SH-SY5Y (cell line): ENCODE results near the gene RRAGD.

Experiments used
- GATA2 ChIP-seq: IDR thresholded peaks from 2 replicates; pipeline ENCODE4 v1.6.1; 2011; ENCODE audit warnings: mild to moderate bottlenecking, low read depth, low read length
- GATA3 ChIP-seq: IDR thresholded peaks from 2 replicates; pipeline ENCODE4 v1.6.1; 2011; ENCODE audit warnings: low read depth, mild to moderate bottlenecking, low read length, moderate library complexity

Gene RRAGD

DNA sequence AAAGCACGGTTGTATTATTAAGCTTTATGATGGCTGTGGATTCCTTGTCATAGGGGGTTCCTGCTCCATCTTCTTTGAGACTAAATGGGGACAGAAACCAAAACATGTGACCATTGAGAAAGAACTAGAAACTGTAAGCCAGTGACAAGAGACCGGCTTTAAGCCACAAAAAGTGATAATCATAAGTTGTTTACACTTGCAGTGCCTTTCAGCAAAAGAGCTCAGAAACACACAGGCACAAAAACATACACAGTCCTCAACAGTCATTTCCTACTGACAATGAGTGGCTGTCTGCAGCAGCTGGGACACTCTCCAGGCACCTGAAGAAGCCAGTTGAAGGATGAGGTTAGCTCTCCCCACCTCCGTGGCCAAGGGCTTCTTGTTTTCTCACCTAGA, 39.6 kb downstream of the RRAGD start:
- TF ChIP-seq GATA3 = no peak
- TF ChIP-seq GATA2 = no peak

DNA sequence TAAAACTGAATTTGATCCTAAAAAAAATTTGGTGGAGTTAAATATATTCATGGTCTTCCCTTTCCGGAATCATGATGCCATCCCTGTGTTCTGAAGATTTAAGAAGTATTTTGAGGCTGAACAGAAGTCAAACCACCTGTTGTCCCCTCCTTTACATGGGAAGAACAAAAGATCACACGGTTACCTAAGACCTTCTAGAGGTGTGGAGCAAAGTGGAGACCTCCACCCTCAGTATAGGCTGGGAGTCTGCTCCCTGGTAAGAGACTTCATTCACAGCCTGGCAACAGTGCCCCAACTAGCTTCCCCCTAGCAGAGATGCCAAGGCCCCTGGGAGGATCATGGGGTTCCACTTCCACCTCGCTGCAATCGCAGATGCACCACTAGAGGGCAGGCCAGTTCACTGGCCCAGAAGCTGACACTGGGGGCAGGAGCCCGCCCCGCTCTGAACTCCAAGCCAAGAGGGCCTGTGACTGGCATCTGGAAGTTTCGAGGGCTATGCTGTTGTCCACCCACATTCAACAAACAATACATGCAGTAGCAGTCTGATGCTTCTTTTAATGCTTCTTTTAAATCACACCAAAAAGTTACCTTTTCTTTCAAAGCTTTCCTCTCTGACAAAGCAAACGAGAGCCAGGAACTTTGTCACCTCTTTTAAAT, 40.1 kb downstream of the RRAGD start:
- TF ChIP-seq GATA3 (no peak), GATA2 (no peak)

- TF ChIP-seq GATA2 = no peak
- no peak for TF ChIP-seq GATA3
Measured at GRCh38 chr6:89368999-89369398, 43.1 kb downstream of the RRAGD start.

GRCh38 chr6:89368107-89368506, 44.0 kb downstream of the RRAGD start:
- no peak for TF ChIP-seq GATA2
- TF ChIP-seq GATA3 = no peak

- TF ChIP-seq GATA3 = no peak
- TF ChIP-seq GATA2 = no peak
Measured at GRCh38 chr6:89364586-89364985, 47.5 kb downstream of the RRAGD start.

DNA sequence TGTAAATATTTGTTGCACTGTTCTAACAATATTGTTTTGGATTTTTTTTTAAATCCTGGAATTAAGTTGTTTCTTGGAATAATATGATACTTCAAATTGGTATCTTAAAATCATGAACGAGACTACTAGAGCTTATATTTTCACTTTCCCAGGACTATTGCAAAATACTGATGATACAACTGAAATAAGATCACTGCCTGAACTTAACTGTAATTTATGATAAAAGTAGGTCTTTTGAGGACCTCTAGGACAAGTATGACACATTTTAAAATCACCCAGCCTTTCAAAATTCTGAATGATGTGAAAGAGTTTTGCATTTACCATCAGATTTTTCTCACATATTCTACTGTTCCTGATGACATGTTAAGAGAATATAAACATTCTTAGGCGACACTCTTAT, 50.9 kb downstream of the RRAGD start:
- TF ChIP-seq GATA2 (no peak), GATA3 (no peak)

DNA sequence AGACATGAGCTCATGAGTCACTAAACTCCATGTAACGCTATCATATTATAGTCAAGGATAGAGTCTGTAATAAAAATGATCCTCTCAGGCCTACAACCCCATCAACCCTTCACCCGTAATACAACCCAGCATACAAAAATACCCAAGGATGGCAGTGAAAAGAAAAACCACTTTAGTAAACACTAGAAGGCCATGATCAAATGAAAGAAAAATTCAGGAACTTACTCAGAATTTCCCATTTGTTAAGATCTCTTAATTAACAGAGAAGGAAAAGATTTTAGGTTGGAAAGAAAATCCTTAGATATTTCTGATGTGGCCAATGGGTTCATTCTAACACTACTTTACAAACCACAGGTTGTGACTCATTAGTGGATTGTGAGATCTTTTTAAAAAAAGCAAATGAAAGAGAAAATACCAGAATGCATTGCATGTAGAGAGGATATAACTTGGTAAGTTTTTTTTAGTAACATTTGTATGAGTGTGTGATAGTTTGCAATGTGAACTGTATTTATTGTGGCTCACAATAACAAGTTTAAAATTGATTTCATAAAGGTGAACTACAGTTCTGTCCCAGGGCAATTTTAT, 51.6 kb downstream of the RRAGD start:
- no peak for TF ChIP-seq GATA2

DNA sequence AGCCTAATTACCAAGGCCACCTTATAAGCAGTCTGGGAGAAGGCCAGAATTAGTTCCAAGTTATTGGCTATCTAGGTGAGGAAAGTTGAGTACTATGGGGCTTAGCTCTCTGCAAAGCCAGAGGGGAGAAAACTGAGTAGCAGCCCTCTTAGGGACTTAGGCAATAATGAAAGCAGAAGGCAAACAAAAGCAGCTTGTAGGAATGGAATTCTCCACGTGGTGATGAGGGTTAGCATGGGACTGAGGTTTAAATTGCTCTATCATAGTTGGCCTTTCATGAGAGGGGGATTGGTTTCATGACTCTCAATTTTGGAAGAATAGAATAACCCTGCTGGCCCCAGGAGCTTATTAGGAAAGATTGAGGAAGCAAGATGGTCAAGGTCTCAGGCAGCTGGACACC, 52.5 kb downstream of the RRAGD start:
- TF ChIP-seq GATA2 (no peak), GATA3 (no peak)

DNA sequence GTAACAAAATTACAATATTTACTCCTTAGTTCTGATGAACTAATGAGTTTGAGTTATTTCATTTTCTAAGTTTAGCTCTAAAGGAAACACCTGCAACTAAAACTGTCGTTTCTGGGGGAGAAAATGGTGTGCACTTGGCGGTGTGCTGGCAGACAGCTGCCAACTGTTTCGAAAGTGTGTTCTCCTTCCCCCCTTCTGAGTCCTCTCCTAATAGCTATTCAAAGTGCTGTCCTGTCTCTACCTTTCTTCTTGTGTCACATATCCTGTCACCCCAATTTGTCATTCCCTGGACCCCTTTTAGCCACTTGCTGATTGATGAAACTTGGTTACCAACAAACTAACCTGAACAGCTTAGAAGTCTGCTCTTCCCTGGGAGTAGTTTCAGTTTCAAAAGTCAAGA, 54.7 kb downstream of the RRAGD start:
- TF ChIP-seq GATA3 = no peak
- TF ChIP-seq GATA2 = no peak

DNA sequence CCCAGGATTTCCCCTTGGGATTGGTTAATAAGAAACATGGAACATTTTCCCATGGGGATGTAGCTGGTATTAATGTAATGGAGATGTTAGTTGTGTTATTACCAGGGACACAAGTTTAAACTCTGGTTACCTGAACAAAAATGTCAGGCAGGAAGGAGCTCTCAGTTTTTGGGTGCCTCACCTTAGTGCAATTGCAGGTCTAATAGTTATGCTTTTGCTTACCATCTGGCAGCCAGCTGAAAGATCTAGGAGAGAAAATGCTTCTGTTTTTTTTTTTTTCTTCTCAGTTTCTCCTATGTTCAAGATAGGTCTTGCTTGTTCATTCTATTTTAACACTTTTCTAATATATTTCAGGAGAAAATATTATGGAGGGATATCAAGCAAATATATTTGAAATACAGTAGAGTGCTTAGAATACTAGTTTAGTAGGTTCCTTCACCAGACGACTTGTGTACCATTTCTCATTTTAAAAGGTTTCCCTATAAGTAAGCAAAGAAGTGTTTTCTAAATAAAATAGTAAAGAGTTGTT, 55.4 kb downstream of the RRAGD start:
- TF ChIP-seq GATA3 = no peak
- no peak for TF ChIP-seq GATA2

DNA sequence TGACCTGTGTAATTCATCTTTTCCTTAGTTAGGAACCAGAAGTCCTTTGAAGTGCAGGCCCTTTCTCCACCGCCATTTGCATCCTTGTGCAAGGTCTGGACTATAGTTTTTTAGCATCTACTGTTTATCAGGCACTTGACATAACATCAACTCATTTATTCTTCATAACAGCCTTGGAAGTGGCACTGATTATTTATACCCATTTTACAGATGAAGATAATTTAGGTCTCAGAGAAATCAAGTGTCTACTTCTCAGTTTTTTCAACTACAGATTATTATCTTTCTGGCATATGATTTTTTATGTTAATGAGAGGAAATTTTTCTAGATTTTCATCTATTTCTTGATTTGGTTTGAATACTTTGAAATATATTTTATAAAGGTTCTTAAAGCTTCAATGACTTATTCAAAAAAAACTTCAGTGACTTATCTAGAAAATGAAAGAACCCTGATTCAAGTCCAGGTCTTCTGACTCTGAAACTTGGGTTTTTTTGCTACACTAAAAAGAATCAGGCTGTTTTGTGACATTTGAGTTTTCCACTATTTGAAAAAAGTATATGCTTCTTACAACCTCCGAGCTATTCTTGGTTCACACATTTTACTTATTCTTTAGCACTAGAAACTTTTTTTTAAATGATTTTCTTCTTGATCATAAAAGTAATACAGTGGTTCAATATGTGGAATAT, 56.4 kb downstream of the RRAGD start:
- TF ChIP-seq GATA3 (no peak), GATA2 (no peak)

GRCh38 chr6:89353702-89354392, 58.2 kb downstream of the RRAGD start:
- no peak for TF ChIP-seq GATA2
- no peak for TF ChIP-seq GATA3

- TF ChIP-seq GATA2 = no peak
- no peak for TF ChIP-seq GATA3
Measured at GRCh38 chr6:89353118-89353556, 58.9 kb downstream of the RRAGD start.

- TF ChIP-seq GATA3 = no peak
Measured at GRCh38 chr6:89352278-89353117, 59.6 kb downstream of the RRAGD start, which contains the start of gene UBE2J1. Gene UBE2J1 (minus strand): TSS chr6:89352722. CDS start chr6:89352569, 153 bp downstream.
